Coronary artery (tissue), 2 donors: ENCODE results near the gene SLAIN1.

Experiments
- DNase-seq: peaks from one replicate; pipeline ENCODE4 v3.0.0-alpha.2; 2017; ENCODE audit warnings: low spot score
- H3K27ac ChIP-seq, 2 donors: fragments of 200-600 bp; sonication (generic); one replicate each; pipeline ENCODE4 v1.5.1; 2016 to 2019
- H3K4me3 ChIP-seq: fragments of 200-600 bp; sonication (generic); 2 replicates; pipeline ENCODE4 v1.5.1; 2016; ENCODE audit warnings: mild to moderate bottlenecking, moderate library complexity
- CTCF ChIP-seq: fragments of 200-600 bp; sonication (generic); IDR thresholded peaks from one replicate; pipeline ENCODE4 v1.5.1; 2019; ENCODE audit warnings: antibody characterized with exemption

The SLAIN1 gene

DNA sequence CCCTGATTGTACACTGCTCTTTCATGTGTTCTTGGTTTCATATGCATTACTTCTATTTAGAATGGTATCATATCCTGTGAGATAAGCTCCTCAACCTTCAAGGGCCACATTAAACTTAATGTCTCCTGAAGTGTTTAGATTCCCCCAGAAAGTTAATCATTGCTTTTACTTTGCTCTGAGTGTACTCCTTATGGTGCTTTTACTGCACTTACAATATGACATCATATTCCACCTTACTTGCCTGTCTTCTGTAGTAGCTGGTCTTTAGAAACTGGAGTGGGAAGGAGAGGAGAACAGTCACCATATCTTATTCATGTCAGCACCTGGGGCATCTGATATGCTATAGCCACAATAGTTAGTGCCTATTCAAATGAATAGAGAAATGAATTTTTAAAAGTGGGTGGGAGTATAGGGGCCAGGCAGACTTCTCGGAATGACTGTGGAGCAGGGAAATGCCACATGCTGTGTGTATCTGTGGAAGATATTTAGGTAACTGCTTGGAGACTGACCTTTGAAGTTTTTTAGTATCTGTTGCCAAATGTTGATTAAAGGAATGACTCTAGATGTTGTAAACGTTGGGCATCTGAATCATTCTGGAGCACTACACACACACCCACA lies 40.2 kb downstream of the SLAIN1 start:
- DNase-seq, result no peak
- H3K27ac ChIP-seq, result no peak overlapping the region
- no peak for TF ChIP-seq CTCF
- H3K4me3 ChIP-seq, result no peak overlapping the region

DNA sequence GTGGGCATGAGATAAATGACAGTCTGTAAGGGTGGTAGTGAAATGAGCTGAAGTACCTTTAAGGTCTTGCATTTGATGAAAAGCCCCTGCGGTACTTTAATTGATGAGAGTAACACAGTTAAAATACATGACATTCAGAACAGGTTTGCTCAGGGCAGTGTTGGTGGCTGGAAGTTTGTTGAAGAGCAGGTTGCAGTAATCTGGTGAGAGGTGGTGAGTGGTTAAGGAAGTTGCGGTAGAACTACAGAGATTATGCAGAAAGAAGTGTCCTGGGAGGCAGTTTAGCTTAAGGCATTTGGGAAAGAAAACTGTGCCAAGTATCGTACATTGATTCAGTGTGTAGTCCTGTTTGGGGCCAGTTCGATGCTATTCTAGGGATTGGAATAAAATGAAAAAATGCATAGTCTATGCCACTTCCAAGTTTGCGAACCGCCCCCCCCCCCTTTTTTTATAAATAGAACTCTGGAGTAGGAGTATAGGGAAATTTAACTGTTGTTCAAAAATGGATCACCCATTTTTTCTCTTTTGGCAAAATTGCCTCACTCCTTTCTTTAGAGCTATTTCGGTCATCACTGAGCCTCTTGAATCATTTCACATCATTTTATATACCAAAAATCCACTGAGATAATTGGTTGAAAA lies 42.7 kb downstream of the SLAIN1 start:
- no peak overlapping the region for H3K27ac ChIP-seq
- no peak overlapping the region for H3K4me3 ChIP-seq
- no peak for DNase-seq
- TF ChIP-seq CTCF, result no peak

DNA sequence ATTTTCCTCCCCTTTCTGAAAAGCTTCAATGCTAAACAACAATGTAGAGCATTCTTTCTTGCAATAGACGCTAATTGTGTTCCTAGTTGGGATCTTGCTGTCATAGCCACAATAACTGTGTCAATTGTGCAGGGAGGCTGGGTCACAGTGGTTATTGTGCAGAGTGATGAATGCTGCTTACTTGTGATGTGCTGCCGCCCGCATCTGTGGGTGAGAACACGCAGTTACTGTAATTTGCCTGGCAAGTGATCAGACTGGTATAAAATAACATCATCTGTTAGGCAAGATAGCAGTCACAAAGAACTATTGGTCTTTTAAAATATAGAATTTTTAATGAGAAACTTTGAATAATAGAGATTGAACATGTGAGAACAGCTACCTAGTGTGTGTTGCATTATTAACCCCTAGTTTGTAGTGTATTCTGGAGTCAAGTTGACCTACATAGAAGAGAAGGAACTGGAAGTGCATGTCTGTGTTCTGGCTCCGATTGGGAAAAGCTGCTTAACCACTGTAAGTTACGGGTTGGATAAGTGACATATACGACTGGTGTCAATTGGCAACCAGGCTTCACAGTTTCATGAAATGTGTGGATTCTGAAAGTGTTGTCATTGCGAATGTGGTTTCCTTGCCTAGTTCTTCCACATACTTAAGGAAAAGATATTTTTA lies 43.6 kb downstream of the SLAIN1 start:
- TF ChIP-seq CTCF, result no peak
- no peak for DNase-seq
- no peak overlapping the region for H3K27ac ChIP-seq
- H3K4me3 ChIP-seq, result no peak overlapping the region

- no peak for DNase-seq
- no peak for TF ChIP-seq CTCF
- Histone ChIP-seq H3K4me3 (no peak overlapping the region), H3K27ac (no peak overlapping the region)
Observed at GRCh38 chr13:77741597-77741972, 44.1 kb downstream of the SLAIN1 start.

DNA sequence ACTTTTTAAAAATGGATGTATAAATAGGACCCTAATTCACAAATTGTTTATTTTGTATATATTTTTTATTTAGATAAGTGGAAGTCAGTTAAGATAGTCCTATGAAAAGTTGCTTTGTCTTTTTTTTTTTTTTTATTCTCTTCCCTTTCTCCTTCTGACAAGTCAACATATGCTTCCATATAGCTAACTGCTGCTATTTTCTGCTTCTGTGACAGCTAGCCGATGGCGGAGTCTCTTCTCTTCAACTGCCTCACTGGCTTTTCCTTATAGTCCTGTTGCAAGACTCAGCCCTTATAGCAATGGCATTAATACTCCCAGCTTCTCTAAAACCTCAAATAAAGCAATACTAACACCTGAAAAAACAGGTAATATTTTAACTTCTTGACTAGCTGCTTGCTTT lies 45.3 kb downstream of the SLAIN1 start:
- no peak for DNase-seq
- H3K4me3 ChIP-seq, result no peak overlapping the region
- H3K27ac ChIP-seq, result no peak overlapping the region
- no peak for TF ChIP-seq CTCF

DNA sequence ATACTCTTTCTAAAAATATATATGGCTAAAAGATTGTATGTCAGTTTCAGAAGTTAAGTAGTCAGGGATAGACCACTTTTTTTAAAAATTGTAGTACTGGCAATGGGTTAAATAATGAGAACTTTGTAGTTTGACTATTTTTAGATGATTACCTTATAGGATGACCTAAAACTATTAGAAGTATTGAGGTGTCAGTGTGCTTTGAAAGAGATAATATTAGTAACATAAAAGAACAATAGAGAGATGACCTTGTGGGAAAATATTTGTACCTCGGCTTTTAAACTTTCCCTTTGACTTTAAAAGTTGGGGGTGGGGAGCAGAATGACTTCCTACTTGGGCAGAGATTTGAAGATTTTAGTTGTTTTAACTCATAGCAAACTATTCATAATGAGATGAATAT lies 48.3 kb downstream of the SLAIN1 start:
- no peak for TF ChIP-seq CTCF
- DNase-seq, result no peak
- H3K27ac ChIP-seq, result no peak overlapping the region
- H3K4me3 ChIP-seq, result no peak overlapping the region
